ENCODE measurements around the gene SKA2. TPM values are rescaled to one million over a fixed set of nuclear protein-coding genes. Genes with fewer than 3 reads are reported as not detected.

The SKA2 gene
- total RNA-seq, 1 donor from 2014 or later: 44.3 TPM

DNA sequence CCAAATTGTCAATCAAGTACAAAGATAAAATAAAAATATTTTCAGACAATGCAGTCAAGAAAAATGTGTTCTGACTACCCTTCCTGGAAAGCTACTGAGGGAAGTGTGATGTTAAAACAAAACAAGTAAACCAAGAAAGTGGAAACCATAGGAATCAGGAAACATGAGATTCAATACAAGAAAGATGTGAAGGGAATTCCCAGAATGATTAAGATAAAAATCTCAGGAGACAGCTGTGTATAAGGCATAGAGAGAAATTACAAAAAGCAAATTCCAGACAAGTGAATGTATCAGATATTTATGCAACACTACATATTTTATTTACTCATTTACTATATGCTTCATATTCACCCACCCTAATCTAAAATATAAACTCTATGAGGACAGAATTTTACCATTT, 80.5 kb downstream of the SKA2 start:
- DNase-seq (ENCODE audit: low spot score): no peak
- H3K4me1 Mint-ChIP-seq (ENCODE audit: unreplicated experiment): no peaks in the 10 kb centered on the region
- no peaks in the 10 kb centered on the region for H3K9me3 Mint-ChIP-seq (ENCODE audit: unreplicated experiment)
- H3K4me3 Mint-ChIP-seq (ENCODE audit: unreplicated experiment): no peak overlapping the region
- H3K36me3 Mint-ChIP-seq (ENCODE audit: low read depth, unreplicated experiment): peaks cover 9% of the 10 kb centered on the region
- H3K27me3 Mint-ChIP-seq (ENCODE audit: unreplicated experiment): no peaks in the 10 kb centered on the region
- H3K27ac Mint-ChIP-seq (ENCODE audit: unreplicated experiment): peak overlapping the region; percentile 6
- TF ChIP-seq, protein P1, sequence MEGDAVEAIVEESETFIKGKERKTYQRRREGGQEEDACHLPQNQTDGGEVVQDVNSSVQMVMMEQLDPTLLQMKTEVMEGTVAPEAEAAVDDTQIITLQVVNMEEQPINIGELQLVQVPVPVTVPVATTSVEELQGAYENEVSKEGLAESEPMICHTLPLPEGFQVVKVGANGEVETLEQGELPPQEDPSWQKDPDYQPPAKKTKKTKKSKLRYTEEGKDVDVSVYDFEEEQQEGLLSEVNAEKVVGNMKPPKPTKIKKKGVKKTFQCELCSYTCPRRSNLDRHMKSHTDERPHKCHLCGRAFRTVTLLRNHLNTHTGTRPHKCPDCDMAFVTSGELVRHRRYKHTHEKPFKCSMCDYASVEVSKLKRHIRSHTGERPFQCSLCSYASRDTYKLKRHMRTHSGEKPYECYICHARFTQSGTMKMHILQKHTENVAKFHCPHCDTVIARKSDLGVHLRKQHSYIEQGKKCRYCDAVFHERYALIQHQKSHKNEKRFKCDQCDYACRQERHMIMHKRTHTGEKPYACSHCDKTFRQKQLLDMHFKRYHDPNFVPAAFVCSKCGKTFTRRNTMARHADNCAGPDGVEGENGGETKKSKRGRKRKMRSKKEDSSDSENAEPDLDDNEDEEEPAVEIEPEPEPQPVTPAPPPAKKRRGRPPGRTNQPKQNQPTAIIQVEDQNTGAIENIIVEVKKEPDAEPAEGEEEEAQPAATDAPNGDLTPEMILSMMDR (IDR thresholded peaks at IDR 0.05; ENCODE audit: unreplicated experiment): no peak

DNA sequence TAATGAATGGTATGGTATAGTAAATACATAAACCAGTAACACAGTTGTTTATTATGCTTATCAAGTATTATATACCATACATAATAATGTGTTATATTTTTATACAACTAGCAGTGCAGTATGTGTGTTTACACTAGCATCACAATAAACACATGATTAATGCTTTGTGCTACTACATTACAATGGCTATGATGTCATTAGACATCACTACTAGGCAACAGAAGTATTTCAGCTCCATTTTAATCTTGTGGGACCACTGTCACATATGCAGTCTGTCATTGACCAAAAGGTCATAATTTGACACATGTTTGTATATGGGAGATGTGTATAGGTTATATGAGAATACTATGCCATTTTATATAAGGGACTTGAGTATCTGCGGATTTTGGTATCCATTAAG, 81.0 kb downstream of the SKA2 start:
- no peaks in the 10 kb centered on the region for H3K4me1 Mint-ChIP-seq (ENCODE audit: unreplicated experiment)

DNA sequence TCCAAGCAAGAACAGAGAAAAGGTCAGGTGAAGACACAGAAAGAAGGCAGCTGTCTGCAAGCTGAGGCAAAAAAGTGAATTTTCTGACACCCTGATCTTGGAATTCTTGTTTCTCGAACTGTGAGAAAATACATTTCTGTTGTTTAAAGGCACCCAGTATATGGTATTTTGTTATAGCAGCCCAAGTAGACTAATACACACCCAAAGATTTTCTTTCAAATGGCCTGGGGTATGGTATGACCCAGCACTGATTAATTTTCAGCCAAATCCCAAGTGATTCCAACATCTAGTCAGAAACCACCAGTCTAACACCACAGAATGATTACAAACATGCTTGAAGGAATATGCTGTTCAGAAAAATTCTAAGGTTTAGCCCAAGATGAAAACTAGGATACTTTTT, 85.1 kb downstream of the SKA2 start:
- no peaks in the 10 kb centered on the region for H3K27me3 Mint-ChIP-seq (ENCODE audit: unreplicated experiment)
- no peaks in the 10 kb centered on the region for H3K4me1 Mint-ChIP-seq (ENCODE audit: unreplicated experiment)
- no peak overlapping the region for H3K4me3 Mint-ChIP-seq (ENCODE audit: unreplicated experiment)
- DNase-seq (ENCODE audit: low spot score): no peak
- TF ChIP-seq, protein P1 (IDR thresholded peaks at IDR 0.05; ENCODE audit: unreplicated experiment): no peak
- H3K36me3 Mint-ChIP-seq (ENCODE audit: low read depth, unreplicated experiment): peaks cover 6% of the 10 kb centered on the region
- no peaks in the 10 kb centered on the region for H3K9me3 Mint-ChIP-seq (ENCODE audit: unreplicated experiment)
- H3K27ac Mint-ChIP-seq (ENCODE audit: unreplicated experiment): no peak overlapping the region

More for the DNA sequence above, 81.0 kb downstream of the SKA2 start:
- no peak overlapping the region for H3K4me3 Mint-ChIP-seq (ENCODE audit: unreplicated experiment)
- no peaks in the 10 kb centered on the region for H3K27me3 Mint-ChIP-seq (ENCODE audit: unreplicated experiment)
- H3K27ac Mint-ChIP-seq (ENCODE audit: unreplicated experiment): no peak overlapping the region
- DNase-seq (ENCODE audit: low spot score): no peak
- no peaks in the 10 kb centered on the region for H3K9me3 Mint-ChIP-seq (ENCODE audit: unreplicated experiment)
- peaks cover 9% of the 10 kb centered on the region for H3K36me3 Mint-ChIP-seq (ENCODE audit: low read depth, unreplicated experiment)
- TF ChIP-seq, protein P1 (IDR thresholded peaks at IDR 0.05; ENCODE audit: unreplicated experiment): no peak

DNA sequence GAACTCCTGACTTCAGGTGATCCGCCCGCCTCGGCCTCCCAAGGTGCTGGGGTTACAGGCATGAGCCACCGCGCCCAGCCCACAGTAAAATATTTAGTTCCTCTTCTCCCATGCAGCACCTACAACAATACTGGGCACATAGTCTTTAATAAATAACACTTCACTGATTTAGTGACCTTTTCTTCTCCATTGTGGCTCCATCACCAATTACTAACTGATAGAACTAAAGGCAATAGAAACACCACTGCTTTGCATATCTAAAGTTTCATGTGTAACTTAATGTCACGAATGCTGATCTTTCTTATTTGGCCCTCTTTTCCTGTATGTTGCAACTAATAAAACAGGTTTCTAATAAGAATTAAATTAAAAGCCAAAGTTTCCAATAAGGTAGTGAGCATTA, 87.2 kb downstream of the SKA2 start:
- Mint-ChIP-seq H3K27me3 (ENCODE audit: unreplicated experiment) (no peaks in the 10 kb centered on the region), H3K27ac (ENCODE audit: unreplicated experiment) (no peak overlapping the region), H3K36me3 (ENCODE audit: low read depth, unreplicated experiment) (peaks cover 6% of the 10 kb centered on the region), H3K9me3 (ENCODE audit: unreplicated experiment) (no peaks in the 10 kb centered on the region), H3K4me1 (ENCODE audit: unreplicated experiment) (no peaks in the 10 kb centered on the region), H3K4me3 (ENCODE audit: unreplicated experiment) (no peak overlapping the region)
- DNase-seq (ENCODE audit: low spot score): no peak
- TF ChIP-seq, protein P1 (IDR thresholded peaks at IDR 0.05; ENCODE audit: unreplicated experiment): no peak

DNA sequence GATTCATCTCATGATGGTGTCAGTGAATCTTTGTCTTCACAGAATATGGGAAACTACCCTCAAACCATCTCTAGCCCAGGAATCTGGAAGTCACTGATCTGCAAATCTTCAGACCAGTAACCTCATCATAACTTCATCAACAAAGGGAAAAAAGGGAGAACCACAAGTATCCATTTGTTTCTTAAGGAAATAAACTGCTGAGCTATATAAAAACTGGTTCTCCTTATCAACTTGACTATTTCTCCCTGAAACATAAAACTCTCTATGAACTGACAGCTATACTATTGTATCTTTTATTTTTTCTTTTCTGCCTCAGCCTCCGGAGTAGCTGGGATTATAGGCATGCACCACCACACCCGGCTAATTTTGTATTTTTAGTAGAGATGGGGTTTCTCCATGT, 87.6 kb downstream of the SKA2 start:
- Mint-ChIP-seq H3K4me1 (ENCODE audit: unreplicated experiment) (no peaks in the 10 kb centered on the region), H3K9me3 (ENCODE audit: unreplicated experiment) (no peaks in the 10 kb centered on the region), H3K36me3 (ENCODE audit: low read depth, unreplicated experiment) (peaks cover 6% of the 10 kb centered on the region), H3K27ac (ENCODE audit: unreplicated experiment) (no peak overlapping the region), H3K4me3 (ENCODE audit: unreplicated experiment) (no peak overlapping the region), H3K27me3 (ENCODE audit: unreplicated experiment) (no peaks in the 10 kb centered on the region)
- DNase-seq (ENCODE audit: low spot score): no peak
- TF ChIP-seq, protein P1 (IDR thresholded peaks at IDR 0.05; ENCODE audit: unreplicated experiment): no peak

Data from endothelial cell (in vitro differentiated cells).